ENCODE measurements around the gene KARS1. TPM values are rescaled to one million over a fixed set of nuclear protein-coding genes. Genes with fewer than 3 reads are reported as not detected.
A peak's percentile ranks its signal among the peaks of the same experiment; 100 is the strongest.

KARS1 gene
- total RNA-seq, 4 donors from 2014 or later: 85.7 to 130 (median 123) TPM

GRCh38 chr16:75628351-75628750, 19.1 kb downstream of the KARS1 start:
- Histone ChIP-seq H3K36me3 (peaks cover 27 to 83% (median 61%) of the 10 kb centered on the region in 3 donors), H3K27ac (no peak overlapping the region), H3K4me3 (no peak overlapping the region), H3K9me3 (no peaks in the 10 kb centered on the region), H3K27me3 (no peaks in the 10 kb centered on the region), H3K4me1 (peaks cover 0 to 13% (median 3%) of the 10 kb centered on the region in 3 donors)
- WGBS, 2 donors: 73 to 82% methylated on average over 4 of the region's 4 CpGs
- TF ChIP-seq CTCF (IDR thresholded peaks at IDR 0.05) (no peak), POLR2A (IDR thresholded peaks at IDR 0.05) (no peak)
- DNase-seq: no peak
- intact Hi-C loops (cut with DNase I): no loop called here

- WGBS, 2 donors: 46 to 61% methylated on average over 3 of the region's 3 CpGs
- intact Hi-C loops (cut with DNase I): no loop called here
- Histone ChIP-seq H3K27ac (peak overlapping the region in 1 of 4 donors; percentile 19), H3K4me3 (no peak overlapping the region), H3K27me3 (no peaks in the 10 kb centered on the region), H3K36me3 (peaks cover 25 to 78% (median 58%) of the 10 kb centered on the region in 3 donors), H3K4me1 (peaks cover 0 to 13% (median 3%) of the 10 kb centered on the region in 3 donors), H3K9me3 (no peaks in the 10 kb centered on the region)
- TF ChIP-seq CTCF (IDR thresholded peaks at IDR 0.05) (no peak), POLR2A (IDR thresholded peaks at IDR 0.05) (no peak)
- DNase-seq: no peak
Observed at GRCh38 chr16:75627851-75628250, 19.6 kb downstream of the KARS1 start.

- H3K4me3 ChIP-seq: no peak overlapping the region
- peaks cover 7 to 23% (median 10%) of the 10 kb centered on the region in 3 donors for H3K4me1 ChIP-seq
- no peak overlapping the region for H3K27ac ChIP-seq
- TF ChIP-seq POLR2A (IDR thresholded peaks at IDR 0.05) (no peak), CTCF (IDR thresholded peaks at IDR 0.05) (no peak)
- peaks cover 22 to 67% (median 48%) of the 10 kb centered on the region in 3 donors for H3K36me3 ChIP-seq
- intact Hi-C loops (cut with DNase I): no loop called here
- no peaks in the 10 kb centered on the region for H3K9me3 ChIP-seq
- 87 to 93% methylated on average over 4 of the region's 4 CpGs for WGBS, 2 donors
- no peak for DNase-seq
- H3K27me3 ChIP-seq: no peaks in the 10 kb centered on the region
Observed at GRCh38 chr16:75626806-75627205, 20.7 kb downstream of the KARS1 start.

- H3K4me3 ChIP-seq: no peak overlapping the region
- DNase-seq: no peak
- no peaks in the 10 kb centered on the region for H3K27me3 ChIP-seq
- 76 to 82% methylated on average over 4 of the region's 4 CpGs for WGBS, 2 donors
- peaks cover 7 to 40% (median 15%) of the 10 kb centered on the region in 3 donors for H3K4me1 ChIP-seq
- peak overlapping the region in 1 of 4 donors; percentile 21 for H3K27ac ChIP-seq
- TF ChIP-seq CTCF (IDR thresholded peaks at IDR 0.05) (no peak), POLR2A (IDR thresholded peaks at IDR 0.05) (no peak)
- intact Hi-C loops (cut with DNase I): no loop called here
- H3K9me3 ChIP-seq: no peaks in the 10 kb centered on the region
- H3K36me3 ChIP-seq: peaks cover 21 to 53% (median 32%) of the 10 kb centered on the region in 3 donors
Observed at GRCh38 chr16:75624921-75625334, 22.5 kb downstream of the KARS1 start.

- Histone ChIP-seq H3K27me3 (no peaks in the 10 kb centered on the region), H3K27ac (peak within 1 kb of the TSS; percentile 86 to 99 (median 95)), H3K36me3 (peaks cover 6 to 53% (median 27%) of the 10 kb centered on the region in 3 donors), H3K4me3 (peak within 1 kb of the TSS; percentile 47 to 83 (median 81)), H3K9me3 (no peaks in the 10 kb centered on the region), H3K4me1 (peaks cover 7 to 33% (median 15%) of the 10 kb centered on the region in 3 donors)
- intact Hi-C loops (cut with DNase I): no loop called here
- TF ChIP-seq CTCF (IDR thresholded peaks at IDR 0.05) (peak in 2 of 6 experiments; percentile 9 to 56), POLR2A (IDR thresholded peaks at IDR 0.05) (peak in 3 of 4 donors; percentile 82 to 91 (median 88))
- 0 to 1% methylated on average over 38 to 51 of the region's 62 CpGs for WGBS, 2 donors
- DNase-seq: peak; percentile 90
Observed at GRCh38 chr16:75622761-75623605, 24.5 kb downstream of the KARS1 start, which contains the start of gene ADAT1. Gene ADAT1 (minus strand): TSS chr16:75623281. CDS start chr16:75620799, 2,482 bp downstream.
